ENCODE measurements around the gene FGD6. TPM values are rescaled to one million over a fixed set of nuclear protein-coding genes. Genes with fewer than 3 reads are reported as not detected.

FGD6 gene
- total and polyA plus RNA-seq, 2 of the 4 experiments (the other 2 are of a cell fraction), result 2.6 to 9.5 TPM

DNA sequence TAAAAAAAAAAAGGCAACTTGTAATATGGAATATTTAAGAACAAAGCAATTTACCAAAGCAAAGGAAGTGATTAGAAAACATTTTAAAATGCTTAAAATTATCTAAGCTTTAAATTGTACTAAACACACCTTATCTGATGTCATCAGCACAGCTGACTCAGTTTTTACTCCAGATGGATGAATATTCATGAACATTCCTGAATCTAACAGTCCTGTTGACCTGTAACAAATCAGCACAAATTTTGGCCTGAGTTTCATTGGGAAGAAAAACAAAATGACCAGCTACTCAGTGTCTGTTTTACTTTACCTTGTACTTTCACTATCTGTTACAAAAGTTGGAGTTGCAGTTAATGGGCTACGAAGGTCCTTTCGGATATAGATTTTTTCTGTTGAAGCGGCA lies 159.8 kb downstream of the FGD6 start:
- no peak overlapping the region for H3K18ac ChIP-seq (ENCODE audit: low read depth, low read length)
- peaks cover 17% of the 10 kb centered on the region for H3K36me3 ChIP-seq (ENCODE audit: control insufficient read depth, insufficient read depth, low read length)
- H3K9ac ChIP-seq (ENCODE audit: low read depth, low read length), result no peak overlapping the region
- no CpG with 5 or more reads among the region's 3 CpGs for WGBS, 2 experiments (ENCODE audit: extremely low coverage in 2 of 2, insufficient read length in 1 of 2)
- no peak overlapping the region for H3K4me3 ChIP-seq (ENCODE audit: insufficient read depth, low read depth, low read length)
- H2BK15ac ChIP-seq (ENCODE audit: low read depth, low read length), result no peak overlapping the region
- H3K4ac ChIP-seq (ENCODE audit: low read depth, low read length), result no peak overlapping the region
- no peak overlapping the region for H4K5ac ChIP-seq (ENCODE audit: low read depth, low read length)
- no peak overlapping the region for H2BK5ac ChIP-seq (ENCODE audit: low read depth, low read length, poor library complexity, severe bottlenecking)
- no peaks in the 10 kb centered on the region for H3K9me3 ChIP-seq (ENCODE audit: control insufficient read depth, insufficient read depth, low read length)
- no peak overlapping the region for H4K91ac ChIP-seq (ENCODE audit: insufficient read depth, low read depth, low read length)
- H3K23ac ChIP-seq (ENCODE audit: low read depth, low read length), result no peak overlapping the region
- no peaks in the 10 kb centered on the region for H3K9me1 ChIP-seq (ENCODE audit: insufficient read depth, low read length)
- no peaks in the 10 kb centered on the region; a peak in 1 of 4 replicates for H3K79me1 ChIP-seq (ENCODE audit: low read depth in 1 of 2, low read length in 2 of 2)
- H3K27me3 ChIP-seq (ENCODE audit: control insufficient read depth, insufficient read depth, low read length), result no peaks in the 10 kb centered on the region
- no peak for ATAC-seq (ENCODE audit: low read depth)
- H4K8ac ChIP-seq (ENCODE audit: low read depth in 2 of 2, low read length in 2 of 2), result no peak overlapping the region
- no TSS peak for BruUV-seq (replicated peaks)
- in situ Hi-C loops (cut with MboI; ENCODE audit: low sequenced_read_pairs) (no loop called here), intact Hi-C loops (cut with micrococcal nuclease) (no loop called here), dilution Hi-C loops (cut with HindIII; ENCODE audit: low sequenced_read_pairs, unreplicated experiment) (no loop called here)
- H2AK9ac ChIP-seq (replicated peaks; ENCODE audit: low read depth, low read length, poor library complexity), result no peak overlapping the region
- H2BK20ac ChIP-seq (ENCODE audit: low read depth, low read length), result no peak overlapping the region
- no peak overlapping the region for H2AK5ac ChIP-seq (ENCODE audit: low read depth, low read length)
- H2BK120ac ChIP-seq (ENCODE audit: low read depth, low read length), result no peak overlapping the region
- H3K27ac ChIP-seq (ENCODE audit: insufficient read depth, low read length), result no peak overlapping the region
- H3K14ac ChIP-seq (replicated peaks; ENCODE audit: low read depth, low read length), result no peak overlapping the region
- no peak overlapping the region for H3K56ac ChIP-seq (ENCODE audit: extremely low read depth, insufficient read depth, low read length)
- TF ChIP-seq MAZ (IDR thresholded peaks at IDR 0.05; ENCODE audit: borderline replicate concordance, low read depth, low read length) (no peak), RAD21 (IDR thresholded peaks at IDR 0.05; ENCODE audit: low read length) (no peak), FOS (IDR thresholded peaks at IDR 0.05; ENCODE audit: low read depth, low read length) (no peak), MAFK (IDR thresholded peaks at IDR 0.05; ENCODE audit: low read depth, low read length) (no peak), SMC3 (IDR thresholded peaks at IDR 0.05; ENCODE audit: low read depth, low read length) (no peak), POLR2A (IDR thresholded peaks at IDR 0.05; ENCODE audit: low read depth, low read length) (no peak), CEBPB (IDR thresholded peaks at IDR 0.05; ENCODE audit: low read depth, low read length) (no peak), MXI1 (IDR thresholded peaks at IDR 0.05; ENCODE audit: borderline replicate concordance, low read depth, low read length) (no peak), RCOR1 (IDR thresholded peaks at IDR 0.05; ENCODE audit: insufficient replicate concordance, low read length) (no peak), CHD1 (IDR thresholded peaks at IDR 0.05; ENCODE audit: low read depth, low read length) (no peak)
- TF ChIP-seq, protein P1, sequence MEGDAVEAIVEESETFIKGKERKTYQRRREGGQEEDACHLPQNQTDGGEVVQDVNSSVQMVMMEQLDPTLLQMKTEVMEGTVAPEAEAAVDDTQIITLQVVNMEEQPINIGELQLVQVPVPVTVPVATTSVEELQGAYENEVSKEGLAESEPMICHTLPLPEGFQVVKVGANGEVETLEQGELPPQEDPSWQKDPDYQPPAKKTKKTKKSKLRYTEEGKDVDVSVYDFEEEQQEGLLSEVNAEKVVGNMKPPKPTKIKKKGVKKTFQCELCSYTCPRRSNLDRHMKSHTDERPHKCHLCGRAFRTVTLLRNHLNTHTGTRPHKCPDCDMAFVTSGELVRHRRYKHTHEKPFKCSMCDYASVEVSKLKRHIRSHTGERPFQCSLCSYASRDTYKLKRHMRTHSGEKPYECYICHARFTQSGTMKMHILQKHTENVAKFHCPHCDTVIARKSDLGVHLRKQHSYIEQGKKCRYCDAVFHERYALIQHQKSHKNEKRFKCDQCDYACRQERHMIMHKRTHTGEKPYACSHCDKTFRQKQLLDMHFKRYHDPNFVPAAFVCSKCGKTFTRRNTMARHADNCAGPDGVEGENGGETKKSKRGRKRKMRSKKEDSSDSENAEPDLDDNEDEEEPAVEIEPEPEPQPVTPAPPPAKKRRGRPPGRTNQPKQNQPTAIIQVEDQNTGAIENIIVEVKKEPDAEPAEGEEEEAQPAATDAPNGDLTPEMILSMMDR (conservative IDR thresholded peaks at IDR 0.05; ENCODE audit: low read depth, low read length), result no peak
- ChIA-PET POLR2A (ENCODE audit: unreplicated experiment) (no interaction called here), CTCF (interaction anchor here (0.7 kb wide), 1 partner anchor 551 kb away, joined by 3 read pairs; no protein-coding TSS in a partner anchor)
- no peak overlapping the region for H3K4me2 ChIP-seq (ENCODE audit: low read depth, low read length)
- no peaks in the 10 kb centered on the region for H4K20me1 ChIP-seq (ENCODE audit: insufficient read depth, low read length)
- no peak overlapping the region for H2AFZ ChIP-seq (replicated peaks; ENCODE audit: low read length, poor library complexity)
- no peaks in the 10 kb centered on the region for H3K4me1 ChIP-seq (ENCODE audit: control insufficient read depth, insufficient read depth, low read length)
- no peak for DNase-seq

Measured in IMR-90 (cell line).